HCT116 (cell line): ENCODE data around the gene ATP2B1. TPM values are rescaled to one million over a fixed set of nuclear protein-coding genes. Genes with fewer than 3 reads are reported as not detected.

ENCODE experiments used
- ATAC-seq: fragments of 200-7000 bp; cut with Tn5 transposase; 2 replicates; pipeline ENCODE4 v1.9.1; 2020; ENCODE audit warnings: mild to moderate bottlenecking, moderate library complexity
- BruUV-seq: library from RNA; stranded (reverse); fragments of 400-500 nt; replicated peaks from 2 replicates; lab custom pipeline; 2021; lab: Mats Ljungman, UMichigan
- CTCF ChIA-PET: fragments of 300-600 bp; sonication (Branson Sonifier 250); formaldehyde crosslinking; loops from one replicate; lab custom pipeline; 2021; ENCODE audit warnings: antibody characterized with exemption; lab: Charles Lee
- POLR2A ChIA-PET: fragments of 300-600, 350-600 bp; sonication (Branson Sonifier 250); formaldehyde crosslinking; loops from one replicate; lab custom pipeline; 2021; ENCODE audit warnings: antibody characterized with exemption; lab: Charles Lee
- RAD21 ChIA-PET, 2 experiments: fragments of 300-600 bp; sonication (Branson Sonifier 250); formaldehyde crosslinking; loops; one replicate each; lab custom pipeline; 2023; ENCODE audit warnings: low total read pairs in 2 of 2; ENCODE audit not compliant: uncharacterized antibody in 2 of 2, unreplicated experiment in 2 of 2, low non-redundant PET in 1 of 2; lab: Charles Lee
- DNase-seq: peaks from one replicate; pipeline ENCODE4 v3.0.0-alpha.2; 2010; ENCODE audit warnings: low read depth, low spot score
- H2AFZ ChIP-seq: fragments of 200-600 bp; shearing (Covaris generic), sonication (generic); 2 replicates; pipeline ENCODE4 v1.6.1; 2017; ENCODE audit warnings: low read depth, mixed run types, mixed read lengths, antibody characterized with exemption, low read length; ENCODE audit not compliant: poor library complexity, severe bottlenecking
- H3K27ac ChIP-seq: 2 replicates; pipeline ENCODE4 v1.5.1; 2012; ENCODE audit warnings: low read depth, low read length
- H3K27me3 ChIP-seq: fragments of 200-600 bp; sonication (generic); 2 replicates; pipeline ENCODE4 v1.6.1; 2016; ENCODE audit warnings: mixed run types, low read length, mixed read lengths; ENCODE audit not compliant: insufficient read depth
- H3K36me3 ChIP-seq, 2 experiments: fragments of 200-500 bp in 1 of 2; fragments of 200-600 bp in 1 of 2; sonication (Bioruptor generic) in 1 of 2; sonication (generic) in 1 of 2; 2 replicates each; pipeline versions ENCODE4 v1.5.1 to v1.6.1; 2014 to 2016; ENCODE audit warnings: low read length in 2 of 2, inconsistent platforms in 1 of 2, mixed read lengths in 1 of 2, mixed run types in 1 of 2; ENCODE audit not compliant: insufficient read depth in 2 of 2, control insufficient read depth in 1 of 2
- H3K4me1 ChIP-seq, 2 experiments: fragments of 200-600 bp in 1 of 2; sonication (generic) in 1 of 2; 2 replicates each; pipeline versions ENCODE4 v1.5.1 to v1.6.1; 2012 to 2017; ENCODE audit warnings: low read length in 2 of 2, inconsistent platforms in 1 of 2, mild to moderate bottlenecking in 1 of 2, mixed read lengths in 1 of 2, mixed run types in 1 of 2, moderate library complexity in 1 of 2; ENCODE audit not compliant: insufficient read depth in 2 of 2, control insufficient read depth in 1 of 2
- H3K4me2 ChIP-seq: fragments of 200-600 bp; sonication (generic); 2 replicates; pipeline ENCODE4 v1.6.1; 2017; ENCODE audit warnings: mixed run types, low read length, mixed read lengths
- H3K4me3 ChIP-seq, 2 experiments: fragments of 200-600 bp in 1 of 2; sonication (generic) in 1 of 2; replicated peaks in 1 of 2; 2 replicates each; pipeline ENCODE4 v1.5.1; 2011 to 2016; ENCODE audit warnings: low read length in 2 of 2, control low read depth in 1 of 2, low read depth in 1 of 2, mild to moderate bottlenecking in 1 of 2, mixed read lengths in 1 of 2, mixed run types in 1 of 2
- H3K79me2 ChIP-seq: fragments of 200-600 bp; sonication (generic); 2 replicates; pipeline ENCODE4 v1.6.1; 2017; ENCODE audit warnings: mild to moderate bottlenecking, mixed run types, low read length, moderate library complexity, mixed read lengths; ENCODE audit not compliant: insufficient read depth
- H3K9ac ChIP-seq: fragments of 200-600 bp; sonication (generic); 2 replicates; pipeline ENCODE4 v1.6.1; 2016; ENCODE audit warnings: low read length, mixed read lengths
- H3K9me2 ChIP-seq: fragments of 200-600 bp; sonication (generic), shearing (Covaris generic); 2 replicates; pipeline ENCODE4 v1.6.1; 2017; ENCODE audit warnings: mixed run types, mild to moderate bottlenecking, moderate library complexity; ENCODE audit not compliant: insufficient read depth
- H3K9me3 ChIP-seq, 2 experiments: fragments of 200-500 bp in 1 of 2; fragments of 200-600 bp in 1 of 2; sonication (Bioruptor generic) in 1 of 2; sonication (generic) in 1 of 2; 2 replicates each; pipeline ENCODE4 v1.6.1; 2014 to 2017; ENCODE audit warnings: low read length in 2 of 2, mixed read lengths in 2 of 2, inconsistent platforms in 1 of 2, low read depth in 1 of 2, mild to moderate bottlenecking in 1 of 2, mixed run types in 1 of 2, moderate library complexity in 1 of 2; ENCODE audit not compliant: control insufficient read depth in 1 of 2, insufficient read depth in 1 of 2
- H4K20me1 ChIP-seq: fragments of 200-600 bp; sonication (generic), shearing (Covaris generic); 2 replicates; pipeline ENCODE4 v1.6.1; 2017; ENCODE audit warnings: mixed run types, mild to moderate bottlenecking, moderate library complexity; ENCODE audit not compliant: insufficient read depth
- ATF3 ChIP-seq: IDR thresholded peaks from 2 replicates; pipeline ENCODE4 v1.6.1; 2012
- CBX3 ChIP-seq: IDR thresholded peaks from 2 replicates; pipeline ENCODE4 v1.6.1; 2012; ENCODE audit warnings: low read depth
- CEBPB ChIP-seq: IDR thresholded peaks from 2 replicates; pipeline ENCODE4 v1.6.1; 2012; ENCODE audit warnings: low read depth
- CTCF ChIP-seq, 3 experiments: fragments of 200-600 bp in 1 of 3; sonication (generic) in 1 of 3; IDR thresholded peaks in 2 of 3; conservative IDR thresholded peaks in 1 of 3; 2 replicates each; pipeline ENCODE4 v1.5.1; 2012 to 2017; ENCODE audit warnings: low read depth in 2 of 3, low read length in 2 of 3, antibody characterized with exemption in 1 of 3, borderline replicate concordance in 1 of 3, control low read depth in 1 of 3, mild to moderate bottlenecking in 1 of 3, mixed read lengths in 1 of 3, mixed run types in 1 of 3, moderate library complexity in 1 of 3; ENCODE audit not compliant: insufficient read depth in 1 of 3
- EGR1 ChIP-seq: IDR thresholded peaks from 2 replicates; pipeline ENCODE4 v1.6.1; 2012; ENCODE audit warnings: low read depth
- EZH2 ChIP-seq: fragments of 200-600 bp; sonication (generic); IDR thresholded peaks from 2 replicates; pipeline ENCODE4 v1.6.1; 2017; ENCODE audit warnings: antibody characterized with exemption, mixed run types
- FOSL1 ChIP-seq: IDR thresholded peaks from 2 replicates; pipeline ENCODE4 v1.6.1; 2012; ENCODE audit warnings: low read depth
- JUND ChIP-seq: IDR thresholded peaks from 2 replicates; pipeline ENCODE4 v1.6.1; 2012
- MAX ChIP-seq: IDR thresholded peaks from 2 replicates; pipeline ENCODE4 v1.6.1; 2012
- POLR2A ChIP-seq: IDR thresholded peaks from 2 replicates; pipeline ENCODE4 v1.7.0; 2011; ENCODE audit warnings: borderline replicate concordance; ENCODE audit not compliant: insufficient read depth, insufficient read length; ENCODE audit errors: extremely low read depth
- POLR2AphosphoS5 ChIP-seq: IDR thresholded peaks from 2 replicates; pipeline ENCODE4 v1.6.1; 2011; ENCODE audit warnings: mild to moderate bottlenecking, low read depth, low read length, moderate library complexity
- RAD21 ChIP-seq: IDR thresholded peaks from 2 replicates; pipeline ENCODE4 v1.6.1; 2012; ENCODE audit warnings: low read depth, mild to moderate bottlenecking
- REST ChIP-seq: IDR thresholded peaks from 2 replicates; pipeline ENCODE4 v1.6.1; 2012; ENCODE audit warnings: low read depth
- SP1 ChIP-seq: IDR thresholded peaks from 2 replicates; pipeline ENCODE4 v1.6.1; 2012; ENCODE audit warnings: low read depth
- ZFX ChIP-seq: fragments of 450-650 bp; IDR thresholded peaks from 2 replicates; pipeline ENCODE4 v1.6.1; 2017
- ZNF274 ChIP-seq: fragments of 200-500 bp; sonication (Bioruptor generic); IDR thresholded peaks from 2 replicates; pipeline ENCODE4 v1.6.1; 2014; ENCODE audit warnings: mild to moderate bottlenecking, low read depth, low read length, inconsistent platforms
- intact Hi-C: fragments of 100-400 bp; cut with micrococcal nuclease; formaldehyde crosslinking; loops from 2 replicates; pipeline ENCODE4 v1.10.0; 2022
- total RNA-seq: library from RNA; stranded (reverse); gene quantifications from one replicate; pipeline ENCODE4 v1.2.1, GENCODE V29; 2021; ENCODE audit not compliant: unreplicated experiment

The ATP2B1 gene
- total RNA-seq, 1 experiment from 2014 or later = 62.4 TPM

- ATAC-seq (no peak), DNase-seq (no peak)
- H3K4me1 ChIP-seq = no peaks in the 10 kb centered on the region
- H4K20me1 ChIP-seq = peaks cover 4% of the 10 kb centered on the region; the same call in 1 of the 2 replicates
- ChIA-PET RAD21 (no interaction called here), POLR2A (no interaction called here), CTCF (no interaction called here)
- peaks cover 0 to 2% of the 10 kb centered on the region in 2 experiments; a peak in 1 of 4 replicates for H3K36me3 ChIP-seq
- H3K4me2 ChIP-seq = no peak overlapping the region
- no peaks in the 10 kb centered on the region for H3K9me3 ChIP-seq
- no TSS peak for BruUV-seq
- H3K27ac ChIP-seq = no peak overlapping the region
- H2AFZ ChIP-seq = no peak overlapping the region
- H3K27me3 ChIP-seq = no peaks in the 10 kb centered on the region
- intact Hi-C loops = no loop called here
- H3K4me3 ChIP-seq = no peak overlapping the region
- no peak for TF ChIP-seq EGR1
- TF ChIP-seq SP1 = no peak
- no peaks in the 10 kb centered on the region for H3K9me2 ChIP-seq
- no peak overlapping the region for H3K9ac ChIP-seq
- H3K79me2 ChIP-seq = peaks cover 30% of the 10 kb centered on the region; the same call in 1 of the 2 replicates
These were observed 63.2 kb downstream of the ATP2B1 start for GRCh38 chr12:89645434-89645833.

- Histone ChIP-seq H4K20me1 (peaks cover 4% of the 10 kb centered on the region; the same call in 1 of the 2 replicates), H3K27ac (no peak overlapping the region), H3K36me3 (peaks cover 0 to 2% of the 10 kb centered on the region in 2 experiments; a peak in 1 of 4 replicates), H3K4me2 (no peak overlapping the region), H3K27me3 (no peaks in the 10 kb centered on the region), H3K9ac (no peak overlapping the region)
- ChIA-PET CTCF (no interaction called here), RAD21 (no interaction called here)
- intact Hi-C loops = no loop called here
- DNase-seq (no peak), ATAC-seq (no peak)
- BruUV-seq = no TSS peak
- TF ChIP-seq EZH2 = no peak
- no peak for TF ChIP-seq MAX
- no peak for TF ChIP-seq CTCF (IDR thresholded peaks at IDR 0.05 in 2 of 3, conservative IDR thresholded peaks at IDR 0.05 in 1 of 3; ENCODE audit: borderline replicate concordance in 1 of 3, insufficient read depth in 1 of 3, low read depth in 2 of 3, low read length in 2 of 3)
- TF ChIP-seq ZNF274 = no peak
- no peak for TF ChIP-seq RAD21
- no peak for TF ChIP-seq REST
- TF ChIP-seq FOSL1 = no peak
- no peak for TF ChIP-seq ATF3
- TF ChIP-seq POLR2AphosphoS5 = no peak
- no peak for TF ChIP-seq CEBPB
- TF ChIP-seq CBX3 = no peak
- TF ChIP-seq SP1 = no peak
- no peak for TF ChIP-seq POLR2A
- TF ChIP-seq JUND = no peak
- no peak for TF ChIP-seq ZFX
- TF ChIP-seq, all 23 proteins: peak for 0
- Histone ChIP-seq H3K4me3 (no peak overlapping the region), H3K4me1 (no peaks in the 10 kb centered on the region), H3K9me2 (no peaks in the 10 kb centered on the region), H3K9me3 (no peaks in the 10 kb centered on the region), H2AFZ (no peak overlapping the region), H3K79me2 (peaks cover 30% of the 10 kb centered on the region; the same call in 1 of the 2 replicates)
- POLR2A ChIA-PET = no interaction called here
These were observed 65.7 kb downstream of the ATP2B1 start for GRCh38 chr12:89642959-89643358.
